Measurements from ENCODE around the gene KCTD7.
A peak's percentile ranks its signal among the peaks of the same experiment; 100 is the strongest.
"Not testable (repeated sequence)": the region's sequence is repeated elsewhere in the genome, so short reads cannot be mapped to it uniquely, and the experiment has no call there.

The KCTD7 gene

GRCh38 chr7:66654275-66655112 is 25.8 kb downstream of the KCTD7 start:
- DNase-seq, result peak; percentile 100

GRCh38 chr7:66655113-66655806 is 26.6 kb downstream of the KCTD7 start:
- DNase-seq, result peak; percentile 10

- not testable (repeated sequence) for DNase-seq
These were observed 27.3 kb downstream of the KCTD7 start for GRCh38 chr7:66655826-66656485.

DNA sequence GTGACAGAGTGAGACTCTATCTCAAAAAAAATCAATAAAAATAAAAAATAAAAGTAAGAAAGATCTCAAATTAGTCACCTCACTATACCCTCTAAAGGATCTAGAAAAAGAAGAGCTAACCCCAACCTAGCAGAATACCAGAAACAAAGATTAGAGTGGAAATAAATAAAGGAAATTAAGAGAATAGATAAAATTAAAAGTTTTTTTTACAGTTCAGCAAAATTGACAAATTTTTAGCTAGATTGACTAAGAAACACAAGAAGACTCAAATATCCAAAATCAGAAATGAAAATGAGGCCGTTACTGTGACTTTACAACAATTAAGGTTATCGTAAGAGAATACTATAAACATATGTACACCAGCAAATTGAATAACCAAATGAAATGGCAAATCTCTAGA is 29.1 kb downstream of the KCTD7 start:
- no peak for DNase-seq

DNA sequence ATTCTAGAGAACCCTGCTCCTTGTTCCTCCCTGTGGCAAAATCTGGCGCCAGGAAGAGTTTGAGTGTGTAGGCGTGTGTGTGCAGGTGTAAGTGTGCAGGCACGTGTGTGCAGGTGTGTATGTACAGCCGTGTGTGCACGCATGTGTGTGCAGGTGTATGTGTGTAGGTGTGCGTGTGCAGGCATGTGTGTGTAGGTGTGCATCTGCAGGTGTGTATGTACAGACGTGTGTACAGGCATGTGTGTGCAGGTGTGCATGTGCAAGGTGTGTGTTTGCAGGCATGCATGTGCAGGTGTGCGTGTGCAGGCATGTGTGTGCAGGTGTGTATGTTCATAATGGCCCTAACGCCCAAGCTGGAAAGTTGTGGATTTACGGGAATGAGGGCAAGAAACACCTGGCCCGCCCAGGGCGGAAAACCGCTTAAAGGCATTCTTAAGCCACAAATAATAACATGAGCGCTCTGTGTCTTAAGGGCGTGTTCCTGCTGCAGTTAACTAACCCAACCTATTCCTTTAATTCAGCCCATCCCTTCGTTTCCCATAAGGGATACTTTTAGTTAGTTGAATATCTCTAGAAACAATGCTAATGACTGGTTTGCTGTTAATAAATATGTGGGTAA is 34.1 kb downstream of the KCTD7 start:
- DNase-seq, result no peak

DNA sequence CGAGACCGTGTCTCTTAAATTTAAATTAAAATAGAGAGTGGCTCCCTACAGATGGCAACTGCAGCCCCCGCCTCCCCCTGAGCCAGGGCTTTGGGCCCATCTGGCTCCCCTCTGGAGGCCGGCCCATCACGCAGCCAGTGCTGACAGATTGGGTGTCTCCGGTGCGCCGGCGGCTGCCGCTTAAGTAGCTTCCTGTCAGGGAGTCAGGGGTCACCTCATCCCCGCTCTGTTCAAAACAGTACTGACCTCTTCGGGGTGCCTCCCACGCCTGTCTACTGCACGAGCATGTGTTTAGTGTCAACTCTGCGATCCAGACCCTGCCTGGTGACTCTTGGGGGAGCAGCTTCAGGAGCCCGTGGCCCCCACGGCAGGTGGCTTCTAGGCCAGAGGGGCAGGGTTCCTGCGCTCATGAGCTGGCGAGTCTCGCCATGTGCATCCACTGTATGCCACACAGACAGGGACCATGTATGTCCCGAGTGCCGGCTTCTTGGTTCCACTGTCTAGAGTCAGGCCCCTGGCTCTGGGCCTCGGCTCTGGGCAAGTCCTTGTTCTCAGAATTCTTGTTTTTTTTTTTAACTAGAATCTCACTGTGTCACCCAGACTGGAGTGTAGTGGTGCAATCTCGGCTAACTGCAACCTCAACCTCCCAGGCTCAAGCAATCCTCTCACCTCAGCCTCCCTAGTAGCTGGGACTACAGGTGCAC is 36.1 kb downstream of the KCTD7 start:
- DNase-seq, result no peak

DNA sequence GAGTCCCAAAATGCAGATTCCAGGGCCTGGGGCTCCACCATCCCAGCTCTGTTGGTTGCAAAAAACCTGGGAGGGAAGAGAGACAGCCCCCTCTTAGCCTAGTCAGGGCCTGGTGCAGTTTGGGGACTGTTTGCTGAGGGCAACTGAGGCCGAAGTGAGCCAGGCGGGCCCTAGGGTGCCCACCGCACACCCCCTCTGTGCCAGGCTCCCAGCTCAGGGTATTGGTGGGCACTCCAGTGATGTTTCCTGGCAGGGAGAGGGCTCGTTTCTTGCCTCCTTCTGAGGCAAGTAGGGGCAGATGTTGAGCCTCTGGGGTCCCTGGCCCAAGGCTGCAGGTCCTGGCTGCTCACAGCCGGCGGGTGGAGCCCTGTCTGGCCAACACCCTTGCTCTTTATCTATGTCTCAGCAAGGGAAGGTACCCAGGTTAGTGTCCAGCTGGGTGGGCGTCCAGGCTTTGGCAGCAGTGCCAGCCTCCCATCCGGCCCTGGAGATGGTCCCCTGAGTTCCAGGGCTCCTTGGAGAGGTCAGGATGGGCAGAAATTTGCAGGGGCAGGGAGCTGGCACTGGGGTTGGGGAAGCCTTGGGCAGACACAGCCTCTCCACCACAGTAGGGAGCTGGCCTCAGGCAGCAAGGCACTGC is 37.8 kb downstream of the KCTD7 start:
- no peak for DNase-seq

- no peak for DNase-seq
These were observed 38.5 kb downstream of the KCTD7 start for GRCh38 chr7:66667023-66667728.

DNA sequence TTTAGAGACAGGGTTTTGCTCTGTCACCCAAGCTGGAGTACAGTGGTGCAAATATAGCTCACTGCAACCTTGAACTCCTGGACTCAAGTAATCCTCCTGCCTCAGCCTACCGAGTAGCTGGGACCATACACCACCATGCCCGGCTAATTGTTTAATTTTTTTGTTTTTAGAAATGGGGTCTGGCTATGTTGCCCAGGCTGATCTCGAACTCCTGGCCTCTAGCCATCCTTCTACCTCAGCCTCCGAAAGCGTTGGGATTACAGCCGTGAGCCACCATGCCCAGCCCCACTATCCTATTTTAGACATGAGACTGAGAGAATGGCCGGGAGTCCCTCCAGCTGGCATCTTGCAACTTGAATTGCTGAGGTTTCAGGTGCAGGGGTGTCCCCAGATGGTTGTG is 39.4 kb downstream of the KCTD7 start:
- no peak for DNase-seq

DNA sequence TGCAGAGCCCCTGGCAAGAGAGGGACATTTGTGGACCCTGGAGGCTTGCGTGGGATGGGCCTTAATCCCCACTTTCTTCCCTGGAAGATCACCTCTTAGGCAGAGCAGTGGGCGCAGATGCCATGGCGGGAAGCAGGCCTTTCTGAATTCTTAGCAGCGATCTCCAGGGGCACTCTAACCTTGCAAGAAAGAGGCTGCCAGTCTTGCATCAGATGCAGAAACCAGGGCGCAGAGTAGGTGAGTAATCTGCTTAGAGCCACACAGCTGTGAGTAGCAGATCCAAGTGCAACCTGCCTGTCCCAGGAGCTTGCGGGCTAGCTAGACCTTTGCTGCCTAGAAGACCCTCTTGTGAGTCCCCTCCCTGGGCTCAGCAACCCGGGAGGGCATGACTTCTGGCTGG is 40.0 kb downstream of the KCTD7 start:
- DNase-seq, result no peak

- DNase-seq, result peak; percentile 32
These were observed 40.4 kb downstream of the KCTD7 start for GRCh38 chr7:66669088-66669487.

GRCh38 chr7:66669496-66669895 is 40.8 kb downstream of the KCTD7 start:
- no peak for DNase-seq

GRCh38 chr7:66671034-66671433 is 42.4 kb downstream of the KCTD7 start:
- DNase-seq, result no peak

- DNase-seq, result not testable (repeated sequence)
These were observed 42.8 kb downstream of the KCTD7 start for GRCh38 chr7:66671486-66671885.

GRCh38 chr7:66672432-66673123 is 43.9 kb downstream of the KCTD7 start:
- not testable (repeated sequence) for DNase-seq

GRCh38 chr7:66673124-66673640 is 44.5 kb downstream of the KCTD7 start:
- DNase-seq, result not testable (repeated sequence)

DNA sequence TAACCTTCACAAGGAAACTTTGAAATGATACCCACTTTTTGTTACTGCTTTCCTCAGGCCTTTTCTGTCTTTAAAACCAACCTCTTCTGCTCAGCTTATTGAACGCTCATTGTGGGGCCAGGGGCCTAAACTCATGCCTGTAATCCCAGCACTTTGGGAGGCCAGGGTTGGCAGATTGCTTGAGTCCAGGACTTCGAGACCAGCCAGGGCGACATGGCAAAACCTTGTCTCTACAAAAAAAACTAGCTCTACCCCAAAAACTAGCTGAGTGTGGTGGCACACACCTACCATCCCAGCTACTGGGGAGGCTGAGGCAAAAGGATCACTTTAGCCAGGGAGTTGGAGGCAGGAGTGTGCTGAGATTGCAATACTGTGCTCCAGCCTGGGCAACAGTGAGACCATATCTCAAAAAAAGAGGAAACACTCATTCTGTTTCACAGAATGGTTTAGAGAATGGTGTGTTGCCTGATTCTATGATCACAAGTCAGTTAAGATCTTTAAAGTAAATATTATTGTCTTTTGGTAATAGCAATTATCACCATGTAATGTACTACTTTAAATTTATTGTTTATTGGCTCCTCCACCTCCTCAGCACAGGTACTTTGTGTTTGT is 51.1 kb downstream of the KCTD7 start:
- DNase-seq, result no peak

- DNase-seq, result peak; percentile 98
These were observed 53.0 kb downstream of the KCTD7 start for GRCh38 chr7:66681491-66682349.

All from eye (tissue), 1 donor.